Hematopoietic multipotent progenitor cell treated with erythropoietin and hydrocortisone succinate and interleukin-3 and kit ligand, for 15 days (in vitro differentiated cells): ENCODE results near the gene SAV1.
"Not testable (repeated sequence)": the region's sequence is repeated elsewhere in the genome, so short reads cannot be mapped to it uniquely, and the experiment has no call there.

Source experiments
- DNase-seq: peaks from one replicate; pipeline ENCODE4 v3.0.0-alpha.2; 2015; ENCODE audit warnings: low spot score

Gene SAV1

GRCh38 chr14:50665300-50665699 is 2.8 kb downstream of the SAV1 start:
- DNase-seq, result peak; percentile 26

GRCh38 chr14:50664579-50664978 is 3.5 kb downstream of the SAV1 start:
- not testable (repeated sequence) for DNase-seq

GRCh38 chr14:50659327-50659974 is 8.7 kb downstream of the SAV1 start:
- DNase-seq, result no peak

- DNase-seq, result no peak
Measured at GRCh38 chr14:50658203-50658602, 9.9 kb downstream of the SAV1 start.

GRCh38 chr14:50657753-50658152 is 10.4 kb downstream of the SAV1 start:
- DNase-seq, result peak; percentile 25

- no peak for DNase-seq
Measured at GRCh38 chr14:50656776-50657175, 11.3 kb downstream of the SAV1 start.

- DNase-seq, result no peak
Measured at GRCh38 chr14:50649691-50650090, 18.4 kb downstream of the SAV1 start.

GRCh38 chr14:50647753-50648152 is 20.4 kb downstream of the SAV1 start:
- DNase-seq, result no peak

GRCh38 chr14:50647282-50647681 is 20.8 kb downstream of the SAV1 start:
- DNase-seq, result no peak

GRCh38 chr14:50635141-50635540 is 33.0 kb downstream of the SAV1 start:
- no peak for DNase-seq

GRCh38 chr14:50633954-50634353 is 34.2 kb downstream of the SAV1 start:
- DNase-seq, result no peak

- no peak for DNase-seq
Measured at GRCh38 chr14:50631408-50631821, 36.7 kb downstream of the SAV1 start.

- DNase-seq, result not testable (repeated sequence)
Measured at GRCh38 chr14:50624947-50625346, 43.2 kb downstream of the SAV1 start.

GRCh38 chr14:50624447-50624846 is 43.7 kb downstream of the SAV1 start:
- DNase-seq, result no peak

- no peak for DNase-seq
Measured at GRCh38 chr14:50622978-50623377, 45.1 kb downstream of the SAV1 start.

- DNase-seq, result no peak
Measured at GRCh38 chr14:50620341-50620740, 47.8 kb downstream of the SAV1 start.

- peak; percentile 46 for DNase-seq
Measured at GRCh38 chr14:50619569-50620141, 48.5 kb downstream of the SAV1 start.

GRCh38 chr14:50616275-50616674 is 51.8 kb downstream of the SAV1 start:
- DNase-seq, result no peak

- DNase-seq, result no peak
Measured at GRCh38 chr14:50615552-50615951, 52.6 kb downstream of the SAV1 start.

- no peak for DNase-seq
Measured at GRCh38 chr14:50615056-50615455, 53.0 kb downstream of the SAV1 start.

GRCh38 chr14:50612806-50613205 is 55.3 kb downstream of the SAV1 start:
- no peak for DNase-seq

GRCh38 chr14:50610465-50610864 is 57.6 kb downstream of the SAV1 start:
- no peak for DNase-seq

- no peak for DNase-seq
Measured at GRCh38 chr14:50608302-50608851, 59.7 kb downstream of the SAV1 start.

GRCh38 chr14:50607761-50608160 is 60.3 kb downstream of the SAV1 start:
- no peak for DNase-seq
